AG04450 (cell line): ENCODE results near the gene PPT1. TPM values are rescaled to one million over a fixed set of nuclear protein-coding genes. Genes with fewer than 3 reads are reported as not detected.
"Not testable (repeated sequence)": the region's sequence is repeated elsewhere in the genome, so short reads cannot be mapped to it uniquely, and the experiment has no call there.

Experiments
- CTCF ChIA-PET: fragments of 300-600, 350-600 bp; formaldehyde crosslinking; extraction: SDS; loops from one replicate; lab custom pipeline; 2022; ENCODE audit warnings: antibody characterized with exemption, inconsistent platforms; lab: Charles Lee
- POLR2A ChIA-PET: fragments of 350-600 bp; formaldehyde crosslinking; extraction: SDS; loops from one replicate; lab custom pipeline; 2021; ENCODE audit warnings: antibody characterized with exemption, inconsistent platforms; lab: Yijun Ruan, JAX
- DNase-seq: peaks from one replicate; pipeline ENCODE4 v3.0.0-alpha.2; 2011; ENCODE audit warnings: low read depth, low spot score
- H3K27ac ChIP-seq: one replicate; pipeline ENCODE4 v1.5.1; 2012; ENCODE audit warnings: low read depth, low read length, control low read depth
- H3K27me3 ChIP-seq: one replicate; pipeline ENCODE4 v1.6.0; 2012; ENCODE audit warnings: low read length; ENCODE audit not compliant: control insufficient read depth, insufficient read depth
- H3K4me3 ChIP-seq: 2 replicates; pipeline ENCODE4 v1.5.1; 2011; ENCODE audit warnings: mild to moderate bottlenecking, low read depth, low read length, control low read depth
- H3K9me3 ChIP-seq: 2 replicates; pipeline ENCODE4 v1.5.1; 2012; ENCODE audit warnings: low read length; ENCODE audit not compliant: control insufficient read depth, insufficient read depth
- polyA plus RNA-seq: library from polyadenylated mRNA; depleted of rRNA; stranded (reverse); fragments of >200 nt; gene quantifications from 2 replicates; pipeline ENCODE4 v1.2.3, GENCODE V29; 2011
- TF ChIP-seq, protein P1 (sequence below): IDR thresholded peaks from 2 replicates; pipeline ENCODE4 v1.5.1; 2011; ENCODE audit warnings: low read depth, low read length, control low read depth, inconsistent platforms

The PPT1 gene
- polyA plus RNA-seq, 1 experiment, result 44.2 TPM

DNA sequence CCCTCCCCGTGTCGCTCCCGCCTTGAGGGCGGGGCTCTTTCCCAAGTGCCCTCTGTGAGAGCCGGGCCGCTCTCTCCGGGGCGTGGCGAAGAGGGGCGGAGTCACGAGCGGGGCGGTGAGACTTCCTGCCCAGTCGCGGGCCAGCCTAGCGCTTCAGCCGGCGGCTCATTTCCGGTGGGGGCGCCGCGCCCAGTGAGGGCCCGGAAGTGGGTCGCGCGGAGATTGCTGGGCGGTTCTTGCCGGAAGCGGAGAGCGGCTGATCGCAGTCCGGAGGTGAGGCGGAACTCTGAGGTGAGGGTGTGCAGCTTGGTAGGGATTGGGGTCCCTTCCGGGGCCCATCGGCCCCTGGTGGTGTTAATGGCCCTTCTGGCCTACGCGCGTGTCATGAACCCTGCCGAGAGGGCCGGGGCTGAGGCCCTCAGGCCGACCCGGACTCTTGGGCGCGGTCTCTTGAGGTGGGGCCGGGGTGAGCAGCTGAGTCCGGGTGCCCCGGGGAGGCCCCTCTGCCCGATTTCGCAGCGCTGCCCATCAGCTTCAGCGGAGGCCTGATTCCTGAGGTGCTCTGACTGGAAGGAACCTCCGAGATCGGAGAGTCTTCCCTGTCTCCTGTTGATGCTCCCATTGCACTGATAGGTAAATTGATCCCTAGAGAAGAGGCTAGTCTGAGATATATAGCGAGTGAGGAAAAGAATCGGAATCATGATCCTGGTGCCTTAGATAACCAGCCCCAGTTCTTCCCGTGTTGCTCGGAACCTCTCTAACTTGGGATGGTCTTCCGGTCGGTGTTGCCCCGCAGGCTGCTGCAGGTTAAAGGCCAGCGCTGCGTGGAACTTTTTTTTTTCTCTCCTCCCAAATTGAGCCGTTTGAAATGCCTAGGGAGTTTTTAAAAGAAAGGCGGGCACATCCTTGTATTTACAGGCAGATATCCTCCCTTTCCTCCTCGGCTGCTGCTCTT, 56.3 kb downstream of the PPT1 start, which contains the start of gene CAP1:
TSS of gene CAP1 (plus strand) at position 219 of the 955 bp plus-strand sequence. CDS start 18,618 bp downstream, outside the sequence.
- Histone ChIP-seq H3K4me3 (peak within 1 kb of the TSS; percentile 93), H3K9me3 (peaks cover 3% of the 10 kb centered on the region; the same call in 1 of the 2 replicates), H3K27me3 (no peaks in the 10 kb centered on the region), H3K27ac (peak within 1 kb of the TSS; percentile 100)
- DNase-seq, result peak; percentile 97
- POLR2A ChIA-PET, result interaction anchor here (1.5 to 1.9 kb wide), 2 partner anchors 85 to 194 kb away, joined by 6 to 7 read pairs; partner anchors contain the start of gene MFSD2A
- CTCF ChIA-PET, result interaction anchor here (0.6 to 2.0 kb wide), 4 partner anchors 10 to 315 kb away, joined by 3 to 7 read pairs (median 4); no protein-coding TSS in a partner anchor
- TF ChIP-seq, protein P1, sequence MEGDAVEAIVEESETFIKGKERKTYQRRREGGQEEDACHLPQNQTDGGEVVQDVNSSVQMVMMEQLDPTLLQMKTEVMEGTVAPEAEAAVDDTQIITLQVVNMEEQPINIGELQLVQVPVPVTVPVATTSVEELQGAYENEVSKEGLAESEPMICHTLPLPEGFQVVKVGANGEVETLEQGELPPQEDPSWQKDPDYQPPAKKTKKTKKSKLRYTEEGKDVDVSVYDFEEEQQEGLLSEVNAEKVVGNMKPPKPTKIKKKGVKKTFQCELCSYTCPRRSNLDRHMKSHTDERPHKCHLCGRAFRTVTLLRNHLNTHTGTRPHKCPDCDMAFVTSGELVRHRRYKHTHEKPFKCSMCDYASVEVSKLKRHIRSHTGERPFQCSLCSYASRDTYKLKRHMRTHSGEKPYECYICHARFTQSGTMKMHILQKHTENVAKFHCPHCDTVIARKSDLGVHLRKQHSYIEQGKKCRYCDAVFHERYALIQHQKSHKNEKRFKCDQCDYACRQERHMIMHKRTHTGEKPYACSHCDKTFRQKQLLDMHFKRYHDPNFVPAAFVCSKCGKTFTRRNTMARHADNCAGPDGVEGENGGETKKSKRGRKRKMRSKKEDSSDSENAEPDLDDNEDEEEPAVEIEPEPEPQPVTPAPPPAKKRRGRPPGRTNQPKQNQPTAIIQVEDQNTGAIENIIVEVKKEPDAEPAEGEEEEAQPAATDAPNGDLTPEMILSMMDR, result no peak

DNA sequence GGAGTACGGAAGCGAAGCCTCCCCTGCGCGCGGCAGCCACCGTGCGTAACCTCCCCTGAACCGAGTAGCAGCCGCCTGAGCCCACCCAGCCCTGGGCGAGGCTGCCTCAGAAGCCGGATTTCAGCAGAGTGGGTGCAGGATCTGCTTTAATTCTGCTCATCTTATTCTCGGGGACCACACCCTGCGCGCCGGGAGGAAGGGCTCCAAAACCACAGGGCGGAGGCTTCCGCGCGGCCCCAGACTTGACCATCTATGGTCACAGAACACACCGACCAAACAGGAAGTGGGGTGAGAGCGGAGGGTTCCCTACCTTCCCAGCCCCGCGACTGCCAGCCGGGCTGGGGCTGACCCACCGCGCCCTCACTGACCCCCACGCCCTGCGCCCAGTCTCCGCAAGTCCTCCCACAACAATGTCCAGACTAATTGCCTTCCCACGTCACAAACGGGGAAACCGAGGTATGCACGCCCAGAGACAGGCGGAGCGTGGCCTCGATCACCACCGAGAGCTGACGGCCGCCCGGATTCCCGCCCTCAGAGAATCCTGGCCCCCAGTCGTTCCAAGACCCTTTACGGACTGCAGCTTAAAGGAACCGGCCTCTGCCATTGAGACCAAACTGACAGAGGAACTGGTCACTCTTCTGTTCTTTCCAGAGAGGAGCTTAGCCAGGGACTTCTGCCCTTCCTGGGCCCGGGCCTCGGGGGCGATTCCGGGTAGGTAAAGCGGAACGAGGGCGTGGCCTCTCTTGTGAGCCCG, 57.1 kb downstream of the PPT1 start:
- CTCF ChIA-PET, result interaction anchor here (0.6 to 2.0 kb wide), 6 partner anchors 10 to 314 kb away, joined by 3 to 7 read pairs (median 3); no protein-coding TSS in a partner anchor
- Histone ChIP-seq H3K27me3 (no peaks in the 10 kb centered on the region), H3K27ac (peak overlapping the region; percentile 100), H3K9me3 (peaks cover 3% of the 10 kb centered on the region; the same call in 1 of the 2 replicates), H3K4me3 (peak overlapping the region; percentile 82)
- peak; percentile 74 for DNase-seq
- TF ChIP-seq, protein P1, result no peak
- POLR2A ChIA-PET, result interaction anchor here (1.0 to 1.9 kb wide), 3 partner anchors 84 to 194 kb away, joined by 3 to 7 read pairs (median 6); partner anchors contain the start of gene MFSD2A

DNA sequence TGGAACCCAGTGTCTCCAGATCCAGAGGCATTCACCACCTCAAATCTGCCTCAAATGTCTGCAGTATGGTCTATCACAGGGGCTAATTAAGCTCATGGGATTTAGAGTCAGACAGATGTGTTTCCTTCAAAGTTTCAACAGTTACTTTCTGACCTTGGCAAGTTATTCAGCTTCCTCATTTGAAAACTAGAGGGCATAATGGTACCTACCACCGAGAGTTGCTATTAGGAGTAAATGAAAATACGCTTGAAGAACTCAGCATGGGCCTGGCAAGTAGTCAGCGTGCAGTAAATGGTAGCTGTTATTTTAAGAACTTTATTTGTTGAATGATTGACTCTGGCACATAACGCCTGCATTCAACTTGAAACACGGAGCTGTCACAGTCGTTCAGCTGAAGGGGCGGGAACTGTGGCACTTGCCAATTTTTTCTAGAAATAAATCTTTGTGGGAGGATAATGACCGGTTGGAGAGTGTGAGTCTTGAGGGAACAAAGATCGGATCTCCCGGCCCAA, 57.8 kb downstream of the PPT1 start:
- TF ChIP-seq, protein P1, result no peak
- Histone ChIP-seq H3K4me3 (peak overlapping the region; percentile 82), H3K27ac (peak overlapping the region; percentile 100), H3K9me3 (peaks cover 3% of the 10 kb centered on the region; the same call in 1 of the 2 replicates), H3K27me3 (no peaks in the 10 kb centered on the region)
- ChIA-PET POLR2A (interaction anchor here (0.5 to 1.9 kb wide), 6 partner anchors 18 to 193 kb away, joined by 3 to 7 read pairs (median 4); partner anchors contain the start of gene MFSD2A), CTCF (interaction anchor here (0.9 to 2.0 kb wide), 4 partner anchors 9 to 119 kb away, joined by 3 to 7 read pairs (median 3); no protein-coding TSS in a partner anchor)
- no peak for DNase-seq

DNA sequence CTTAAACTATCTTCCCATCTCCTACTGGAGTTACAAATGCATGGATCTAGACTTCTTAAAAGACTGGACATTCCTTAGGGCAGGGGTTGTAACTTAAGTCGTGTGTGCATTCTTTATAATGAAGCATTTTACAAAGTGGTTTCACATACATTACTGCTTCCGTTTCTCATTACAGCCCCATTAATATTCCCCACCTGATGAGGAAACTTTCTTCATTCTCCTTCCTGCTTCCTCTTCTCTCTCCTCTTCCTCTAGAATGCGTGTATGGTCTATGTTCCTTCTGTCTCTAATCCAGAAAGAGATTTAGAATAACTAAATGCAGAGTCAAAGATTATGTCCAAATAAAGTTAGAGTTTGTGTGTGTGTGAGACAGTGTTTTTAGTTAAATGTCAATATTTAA, 58.4 kb downstream of the PPT1 start:
- H3K27me3 ChIP-seq, result no peaks in the 10 kb centered on the region

DNA sequence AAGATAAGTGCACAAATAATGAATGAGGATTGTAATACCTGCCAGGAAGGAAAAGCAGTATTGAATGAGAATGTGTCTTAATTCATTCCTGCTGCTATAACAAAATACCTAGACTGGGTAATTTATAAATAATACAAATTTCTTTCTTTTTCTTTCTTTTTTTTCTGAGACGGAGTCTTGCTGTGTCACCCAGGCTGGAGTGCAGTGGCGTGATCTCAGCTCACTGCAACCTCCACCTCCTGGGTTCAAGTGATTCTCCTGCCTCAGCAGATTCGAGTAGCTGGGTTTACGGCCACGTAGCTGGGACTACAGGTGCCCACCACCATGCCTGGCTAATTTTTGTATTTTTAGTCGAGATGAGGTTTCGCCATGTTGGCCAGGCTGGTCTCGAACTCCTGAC, 59.8 kb downstream of the PPT1 start:
- CTCF ChIA-PET, result interaction anchor here (1.5 kb wide), 1 partner anchor 118 kb away, joined by 3 read pairs; no protein-coding TSS in a partner anchor
- POLR2A ChIA-PET, H3K9me3 ChIP-seq, H3K27me3 ChIP-seq, DNase-seq, H3K4me3 ChIP-seq, H3K27ac ChIP-seq: not testable (repeated sequence)

More for the DNA sequence above, 58.4 kb downstream of the PPT1 start:
- no peak for DNase-seq
- TF ChIP-seq, protein P1, result no peak
- POLR2A ChIA-PET, result interaction anchor here (0.8 to 1.9 kb wide), 3 partner anchors 18 to 192 kb away, joined by 3 to 6 read pairs (median 3); no protein-coding TSS in a partner anchor
- Histone ChIP-seq H3K27ac (no peak overlapping the region), H3K9me3 (peaks cover 3% of the 10 kb centered on the region; the same call in 1 of the 2 replicates), H3K4me3 (no peak overlapping the region)
- CTCF ChIA-PET, result interaction anchor here (0.9 to 2.0 kb wide), 5 partner anchors 8 to 277 kb away, joined by 3 to 7 read pairs (median 3); no protein-coding TSS in a partner anchor
